Vagina (tissue), 2 donors: ENCODE measurements around the gene KLC1. TPM values are rescaled to one million over a fixed set of nuclear protein-coding genes. Genes with fewer than 3 reads are reported as not detected.

Experiments used
- DNase-seq, 2 donors: peaks; one replicate each; pipeline ENCODE4 v3.0.0-alpha.2; 2017; ENCODE audit errors: extremely low spot score in 2 of 2
- H3K27ac ChIP-seq: fragments of 200-600 bp; sonication (generic); one replicate; pipeline ENCODE4 v1.5.1; 2019
- H3K27me3 ChIP-seq: fragments of 200-600 bp; sonication (generic); one replicate; pipeline ENCODE4 v1.5.1; 2019
- H3K36me3 ChIP-seq, 2 donors: fragments of 200-600 bp; sonication (generic); one replicate each; pipeline ENCODE4 v1.5.1; 2017 to 2019
- H3K4me1 ChIP-seq: fragments of 200-600 bp; sonication (generic); one replicate; pipeline ENCODE4 v1.5.1; 2019
- H3K4me3 ChIP-seq, 2 donors: fragments of 200-600 bp; sonication (generic); 1 replicate in 1 of 2; 2 replicates in 1 of 2; pipeline ENCODE4 v1.5.1; 2016 to 2019
- H3K9me3 ChIP-seq: fragments of 200-600 bp; sonication (generic); one replicate; pipeline ENCODE4 v1.5.1; 2019
- CTCF ChIP-seq, 3 experiments: fragments of 450-650 bp in 2 of 3; fragments of 200-600 bp in 1 of 3; sonication (generic) in 1 of 3; IDR thresholded peaks; one replicate each; pipeline ENCODE4 v1.5.1; 2017 to 2019; ENCODE audit warnings: antibody characterized with exemption in 3 of 3, mild to moderate bottlenecking in 2 of 3, moderate library complexity in 2 of 3
- POLR2A ChIP-seq, 2 donors: fragments of 450-650 bp; IDR thresholded peaks; one replicate each; pipeline ENCODE4 v1.6.1; 2017; ENCODE audit warnings: antibody characterized with exemption in 2 of 2, mild to moderate bottlenecking in 2 of 2, moderate library complexity in 2 of 2
- POLR2AphosphoS5 ChIP-seq, 2 donors: sonication (generic); formaldehyde crosslinking; IDR thresholded peaks; one replicate each; pipeline ENCODE4 v1.9.0; 2017; ENCODE audit warnings: antibody characterized with exemption in 2 of 2, mild to moderate bottlenecking in 2 of 2, low read depth in 1 of 2; ENCODE audit not compliant: insufficient read depth in 1 of 2
- intact Hi-C: fragments of 100-400 bp; cut with DNase I; formaldehyde crosslinking; loops from one replicate; pipeline ENCODE4 v1.15.1; 2023
- total RNA-seq: library from RNA; depleted of rRNA; stranded (reverse); fragments of >200 nt; gene quantifications from one replicate; pipeline ENCODE4 v1.2.3, GENCODE V29; 2016

Gene KLC1
- total RNA-seq, 1 donor from 2014 or later = 322 TPM

GRCh38 chr14:103729496-103730448, 100.8 kb downstream of the KLC1 start:
- H3K4me3 ChIP-seq = no peak overlapping the region
- no peak overlapping the region for H3K27ac ChIP-seq
- peaks cover 0 to 54% of the 10 kb centered on the region in 2 donors for H3K36me3 ChIP-seq
- intact Hi-C loops = no loop called here
- H3K9me3 ChIP-seq = no peaks in the 10 kb centered on the region
- no peak for DNase-seq
- H3K27me3 ChIP-seq = no peaks in the 10 kb centered on the region
- TF ChIP-seq CTCF (IDR thresholded peaks at IDR 0.05) (no peak), POLR2A (IDR thresholded peaks at IDR 0.05) (no peak), POLR2AphosphoS5 (IDR thresholded peaks at IDR 0.05; ENCODE audit: insufficient read depth in 1 of 2, low read depth in 1 of 2) (no peak)
- peaks cover 63% of the 10 kb centered on the region for H3K4me1 ChIP-seq

GRCh38 chr14:103730490-103731035, 101.6 kb downstream of the KLC1 start:
- intact Hi-C loops = no loop called here
- no peak for DNase-seq
- TF ChIP-seq POLR2AphosphoS5 (IDR thresholded peaks at IDR 0.05; ENCODE audit: insufficient read depth in 1 of 2, low read depth in 1 of 2) (no peak), CTCF (IDR thresholded peaks at IDR 0.05) (no peak), POLR2A (IDR thresholded peaks at IDR 0.05) (no peak)
- Histone ChIP-seq H3K4me1 (peaks cover 63% of the 10 kb centered on the region), H3K27me3 (no peaks in the 10 kb centered on the region), H3K27ac (no peak overlapping the region), H3K9me3 (no peaks in the 10 kb centered on the region), H3K36me3 (peaks cover 0 to 54% of the 10 kb centered on the region in 2 donors), H3K4me3 (no peak overlapping the region)

GRCh38 chr14:103731481-103731880, 102.5 kb downstream of the KLC1 start:
- no peak for TF ChIP-seq POLR2AphosphoS5 (IDR thresholded peaks at IDR 0.05; ENCODE audit: insufficient read depth in 1 of 2, low read depth in 1 of 2)
- no peak for TF ChIP-seq CTCF (IDR thresholded peaks at IDR 0.05)
- TF ChIP-seq POLR2A (IDR thresholded peaks at IDR 0.05) = no peak
- intact Hi-C loops = no loop called here
- DNase-seq = no peak
- H3K27ac ChIP-seq = no peak overlapping the region
- H3K4me1 ChIP-seq = peaks cover 67% of the 10 kb centered on the region
- H3K9me3 ChIP-seq = no peaks in the 10 kb centered on the region
- no peaks in the 10 kb centered on the region for H3K27me3 ChIP-seq
- peaks cover 0 to 54% of the 10 kb centered on the region in 2 donors for H3K36me3 ChIP-seq
- H3K4me3 ChIP-seq = no peak overlapping the region

GRCh38 chr14:103731916-103732867, 103.2 kb downstream of the KLC1 start:
- DNase-seq = no peak
- Histone ChIP-seq H3K4me1 (peaks cover 74% of the 10 kb centered on the region), H3K9me3 (no peaks in the 10 kb centered on the region), H3K4me3 (no peak overlapping the region), H3K36me3 (peaks cover 0 to 54% of the 10 kb centered on the region in 2 donors), H3K27me3 (no peaks in the 10 kb centered on the region), H3K27ac (no peak overlapping the region)
- no peak for TF ChIP-seq POLR2A (IDR thresholded peaks at IDR 0.05)
- no peak for TF ChIP-seq CTCF (IDR thresholded peaks at IDR 0.05)
- TF ChIP-seq POLR2AphosphoS5 (IDR thresholded peaks at IDR 0.05; ENCODE audit: insufficient read depth in 1 of 2, low read depth in 1 of 2) = no peak
- intact Hi-C loops = no loop called here
